Measurements from ENCODE around the gene SNRNP48. TPM values are rescaled to one million over a fixed set of nuclear protein-coding genes. Genes with fewer than 3 reads are reported as not detected.

The SNRNP48 gene
- total RNA-seq, 1 experiment from 2014 or later, result 29.1 TPM

GRCh38 chr6:7594579-7595125 is 4.7 kb downstream of the SNRNP48 start:
- Histone ChIP-seq H3K9me3 (no peaks in the 10 kb centered on the region), H3K27me3 (replicated peaks; ENCODE audit: control insufficient read depth, insufficient read depth, low read length) (no peaks in the 10 kb centered on the region), H3K36me3 (ENCODE audit: control insufficient read depth, insufficient read depth, low read length) (no peaks in the 10 kb centered on the region), H3K4me1 (peaks cover 18% of the 10 kb centered on the region), H3K4me3 (ENCODE audit: low read depth, low read length) (no peak overlapping the region)
- no TSS peak for BruUV-seq (replicated peaks)
- POLR2A ChIA-PET, result no interaction called here
- no peak for DNase-seq
- TF ChIP-seq CTCF (IDR thresholded peaks at IDR 0.05; ENCODE audit: insufficient read depth in 1 of 2, low read depth in 1 of 2, low read length in 1 of 2, severe bottlenecking in 1 of 2, unreplicated experiment in 1 of 2), result no peak
- Mint-ChIP-seq H3K36me3 (ENCODE audit: insufficient read depth, unreplicated experiment) (peaks cover 61% of the 10 kb centered on the region), H3K27ac (ENCODE audit: unreplicated experiment) (no peak overlapping the region), H3K4me1 (ENCODE audit: low read depth, unreplicated experiment) (peaks cover 30% of the 10 kb centered on the region), H3K4me3 (ENCODE audit: unreplicated experiment) (no peak overlapping the region), H3K27me3 (ENCODE audit: insufficient read depth, unreplicated experiment) (no peaks in the 10 kb centered on the region), H3K9me3 (ENCODE audit: unreplicated experiment) (no peaks in the 10 kb centered on the region)
- CTCF ChIA-PET, result no interaction called here
- intact Hi-C loops (cut with micrococcal nuclease; ENCODE audit: unreplicated experiment), result no loop called here

GRCh38 chr6:7604003-7604402 is 14.0 kb downstream of the SNRNP48 start:
- Histone ChIP-seq H3K4me1 (no peaks in the 10 kb centered on the region), H3K27me3 (replicated peaks; ENCODE audit: control insufficient read depth, insufficient read depth, low read length) (no peaks in the 10 kb centered on the region), H3K36me3 (ENCODE audit: control insufficient read depth, insufficient read depth, low read length) (no peaks in the 10 kb centered on the region), H3K4me3 (ENCODE audit: low read depth, low read length) (no peak overlapping the region), H3K9me3 (no peaks in the 10 kb centered on the region)
- H3K4me3 Mint-ChIP-seq (ENCODE audit: unreplicated experiment), result no peak overlapping the region
- CTCF ChIA-PET, result interaction anchor here (0.5 to 0.7 kb wide), 2 partner anchors 8 to 179 kb away, joined by 3 to 4 read pairs; no protein-coding TSS in a partner anchor
- H3K9me3 Mint-ChIP-seq (ENCODE audit: unreplicated experiment), result no peaks in the 10 kb centered on the region
- no peak overlapping the region for H3K27ac Mint-ChIP-seq (ENCODE audit: unreplicated experiment)
- peaks cover 66% of the 10 kb centered on the region for H3K36me3 Mint-ChIP-seq (ENCODE audit: insufficient read depth, unreplicated experiment)
- no peak for TF ChIP-seq CTCF (IDR thresholded peaks at IDR 0.05; ENCODE audit: insufficient read depth in 1 of 2, low read depth in 1 of 2, low read length in 1 of 2, severe bottlenecking in 1 of 2, unreplicated experiment in 1 of 2)
- no TSS peak for BruUV-seq (replicated peaks)
- POLR2A ChIA-PET, result no interaction called here
- intact Hi-C loops (cut with micrococcal nuclease; ENCODE audit: unreplicated experiment), result no loop called here
- H3K4me1 Mint-ChIP-seq (ENCODE audit: low read depth, unreplicated experiment), result no peaks in the 10 kb centered on the region
- no peaks in the 10 kb centered on the region for H3K27me3 Mint-ChIP-seq (ENCODE audit: insufficient read depth, unreplicated experiment)
- no peak for DNase-seq

GRCh38 chr6:7604506-7604905 is 14.5 kb downstream of the SNRNP48 start:
- H3K36me3 ChIP-seq (ENCODE audit: control insufficient read depth, insufficient read depth, low read length), result no peaks in the 10 kb centered on the region

More at GRCh38 chr6:7604506-7604905, 14.5 kb downstream of the SNRNP48 start:
- Mint-ChIP-seq H3K9me3 (ENCODE audit: unreplicated experiment) (no peaks in the 10 kb centered on the region), H3K4me3 (ENCODE audit: unreplicated experiment) (no peak overlapping the region), H3K36me3 (ENCODE audit: insufficient read depth, unreplicated experiment) (peaks cover 65% of the 10 kb centered on the region), H3K4me1 (ENCODE audit: low read depth, unreplicated experiment) (no peaks in the 10 kb centered on the region), H3K27me3 (ENCODE audit: insufficient read depth, unreplicated experiment) (no peaks in the 10 kb centered on the region), H3K27ac (ENCODE audit: unreplicated experiment) (no peak overlapping the region)
- H3K4me1 ChIP-seq, result no peaks in the 10 kb centered on the region
- TF ChIP-seq CTCF (IDR thresholded peaks at IDR 0.05; ENCODE audit: insufficient read depth in 1 of 2, low read depth in 1 of 2, low read length in 1 of 2, severe bottlenecking in 1 of 2, unreplicated experiment in 1 of 2), result no peak
- H3K27me3 ChIP-seq (replicated peaks; ENCODE audit: control insufficient read depth, insufficient read depth, low read length), result no peaks in the 10 kb centered on the region
- H3K4me3 ChIP-seq (ENCODE audit: low read depth, low read length), result no peak overlapping the region
- no TSS peak for BruUV-seq (replicated peaks)
- intact Hi-C loops (cut with micrococcal nuclease; ENCODE audit: unreplicated experiment), result no loop called here
- DNase-seq, result no peak
- ChIA-PET POLR2A (no interaction called here), CTCF (interaction anchor here (0.5 to 0.7 kb wide), 2 partner anchors 7 to 179 kb away, joined by 3 to 4 read pairs; no protein-coding TSS in a partner anchor)
- no peaks in the 10 kb centered on the region for H3K9me3 ChIP-seq

Measured in Caco-2 (cell line).